SJSA1 (cell line): ENCODE results near the gene CREBRF. TPM values are rescaled to one million over a fixed set of nuclear protein-coding genes. Genes with fewer than 3 reads are reported as not detected.

ENCODE experiments used
- total RNA-seq: library from RNA; depleted of rRNA; stranded (reverse); fragments of >200 nt; shearing (Covaris generic); gene quantifications from 2 replicates; pipeline ENCODE4 v1.2.3, GENCODE V29; 2014; rRNA removed

The CREBRF gene
- total RNA-seq, 1 experiment from 2014 or later = 5.8 TPM

Other genes starting within 250 kb of the CREBRF start
- 115 and 202 TPM in 2 replicates for gene ERGIC1, start 222.1 kb upstream of the CREBRF start, total RNA-seq
- 167 and 184 TPM in 2 replicates for gene RPL26L1, start 96.9 kb upstream of the CREBRF start, total RNA-seq
- gene ATP6V0E1, start 72.6 kb upstream of the CREBRF start, total RNA-seq = 286 and 291 TPM in 2 replicates
- 16.7 and 34.6 TPM in 2 replicates for gene BNIP1, start 88.2 kb downstream of the CREBRF start, total RNA-seq
- gene NKX2-5, start 178.9 kb downstream of the CREBRF start, total RNA-seq = not detected in 2 replicates